Measurements from ENCODE around the gene ARHGAP21.

DNA sequence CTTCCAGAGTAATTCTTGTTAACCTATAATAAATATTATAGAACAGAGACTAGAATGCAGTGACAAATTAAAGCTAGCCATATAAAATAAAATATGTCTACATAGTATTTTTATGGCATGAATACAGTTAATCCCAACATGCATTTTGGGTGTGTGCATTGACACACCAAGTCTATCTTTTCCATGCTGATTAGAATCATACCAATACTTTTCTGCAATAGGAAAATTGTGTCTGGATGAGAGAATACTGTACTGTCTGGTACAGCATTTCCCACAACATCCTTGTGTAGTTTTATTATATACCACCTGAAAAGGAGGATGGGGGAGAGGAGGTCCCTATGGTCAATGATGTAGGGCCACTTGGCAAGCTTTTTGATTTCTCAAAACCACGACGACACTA, 100.3 kb downstream of the ARHGAP21 start:
- TF ChIP-seq, protein P1, sequence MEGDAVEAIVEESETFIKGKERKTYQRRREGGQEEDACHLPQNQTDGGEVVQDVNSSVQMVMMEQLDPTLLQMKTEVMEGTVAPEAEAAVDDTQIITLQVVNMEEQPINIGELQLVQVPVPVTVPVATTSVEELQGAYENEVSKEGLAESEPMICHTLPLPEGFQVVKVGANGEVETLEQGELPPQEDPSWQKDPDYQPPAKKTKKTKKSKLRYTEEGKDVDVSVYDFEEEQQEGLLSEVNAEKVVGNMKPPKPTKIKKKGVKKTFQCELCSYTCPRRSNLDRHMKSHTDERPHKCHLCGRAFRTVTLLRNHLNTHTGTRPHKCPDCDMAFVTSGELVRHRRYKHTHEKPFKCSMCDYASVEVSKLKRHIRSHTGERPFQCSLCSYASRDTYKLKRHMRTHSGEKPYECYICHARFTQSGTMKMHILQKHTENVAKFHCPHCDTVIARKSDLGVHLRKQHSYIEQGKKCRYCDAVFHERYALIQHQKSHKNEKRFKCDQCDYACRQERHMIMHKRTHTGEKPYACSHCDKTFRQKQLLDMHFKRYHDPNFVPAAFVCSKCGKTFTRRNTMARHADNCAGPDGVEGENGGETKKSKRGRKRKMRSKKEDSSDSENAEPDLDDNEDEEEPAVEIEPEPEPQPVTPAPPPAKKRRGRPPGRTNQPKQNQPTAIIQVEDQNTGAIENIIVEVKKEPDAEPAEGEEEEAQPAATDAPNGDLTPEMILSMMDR (optimal IDR thresholded peaks at IDR 0.05 in 1 of 3, IDR thresholded peaks at IDR 0.05 in 1 of 3, conservative IDR thresholded peaks at IDR 0.05 in 1 of 3; ENCODE audit: extremely low read depth in 1 of 3, insufficient read depth in 2 of 3, low read length in 3 of 3), result no peak
- no peak for TF ChIP-seq EZH2 (IDR thresholded peaks at IDR 0.05; ENCODE audit: low read length)
